Natural killer cell (primary cell): ENCODE measurements around the gene EEF2K. TPM values are rescaled to one million over a fixed set of nuclear protein-coding genes. Genes with fewer than 3 reads are reported as not detected.

Experiments used
- ATAC-seq, 3 donors: fragments of 150-1000 bp in 2 of 3; fragments of 200-7000 bp in 1 of 3; cut with Tn5 transposase; 1 replicate in 1 of 3; 2 replicates in 2 of 3; pipeline ENCODE4 v1.10.0; 2021; ENCODE audit warnings: mild to moderate bottlenecking in 2 of 3, moderate library complexity in 2 of 3
- DNase-seq, 2 donors: peaks; one replicate each; pipeline versions ENCODE4 v3.0.0 to v3.0.0-alpha.2; 2013 to 2021; ENCODE audit warnings: mixed read lengths in 1 of 2
- H3K27ac ChIP-seq: one replicate; pipeline ENCODE4 v1.5.1; 2013; ENCODE audit warnings: mild to moderate bottlenecking, low read length
- H3K27me3 ChIP-seq: one replicate; pipeline ENCODE4 v1.6.1; 2013; ENCODE audit warnings: low read length; ENCODE audit not compliant: control insufficient read depth, insufficient read depth
- H3K36me3 ChIP-seq: one replicate; pipeline ENCODE4 v1.6.1; 2013; ENCODE audit warnings: low read length; ENCODE audit not compliant: control insufficient read depth, insufficient read depth
- H3K4me1 ChIP-seq: one replicate; pipeline ENCODE4 v1.6.1; 2013; ENCODE audit warnings: low read length; ENCODE audit not compliant: control insufficient read depth, insufficient read depth
- H3K4me3 ChIP-seq: one replicate; pipeline ENCODE4 v1.5.1; 2013; ENCODE audit warnings: low read length
- H3K9me3 ChIP-seq: one replicate; pipeline ENCODE4 v1.6.1; 2013; ENCODE audit warnings: low read length; ENCODE audit not compliant: control insufficient read depth, insufficient read depth
- H3K27ac Mint-ChIP-seq, 2 donors: one replicate each; pipeline ENCODE4 v1.8.0; 2022; ENCODE audit warnings: mild to moderate bottlenecking in 2 of 2, mixed read lengths in 2 of 2, moderate library complexity in 1 of 2
- H3K27me3 Mint-ChIP-seq, 2 donors: one replicate each; pipeline ENCODE4 v1.8.0; 2022; ENCODE audit warnings: low read depth in 2 of 2, mixed read lengths in 2 of 2
- H3K36me3 Mint-ChIP-seq: one replicate; pipeline ENCODE4 v1.8.0; 2022; ENCODE audit warnings: mixed read lengths
- H3K4me1 Mint-ChIP-seq, 2 donors: one replicate each; pipeline ENCODE4 v1.8.0; 2022; ENCODE audit warnings: mixed read lengths in 2 of 2
- H3K4me3 Mint-ChIP-seq: one replicate; pipeline ENCODE4 v1.8.0; 2022; ENCODE audit warnings: mild to moderate bottlenecking, moderate library complexity, mixed read lengths
- H3K9me3 Mint-ChIP-seq, 2 donors: one replicate each; pipeline ENCODE4 v1.8.0; 2022; ENCODE audit warnings: mixed read lengths in 2 of 2
- WGBS: methylation state at CpG from one replicate; pipeline ENCODE4 v1.1.7; 2013; ENCODE audit warnings: missing lambda C conversion rate; ENCODE audit not compliant: insufficient coverage; 5-methylcytosine and 5-hydroxymethylcytosine counted together
- intact Hi-C: fragments of 100-400 bp; cut with micrococcal nuclease; formaldehyde crosslinking; loops from one replicate; pipeline ENCODE4 v1.14.2; 2022
- total RNA-seq, 4 donors: library from RNA; stranded (reverse); fragments of 120-200 nt in 1 of 4; gene quantifications; one replicate each; pipeline versions ENCODE4 v1.2.3 to v1.2.4, GENCODE V29; 2013 to 2022
- TF ChIP-seq, protein P1 (sequence below): fragments of 200-600 bp; IDR thresholded peaks from one replicate; pipeline ENCODE4 v1.8.0; 2022; ENCODE audit warnings: antibody characterized with exemption

Gene EEF2K
- total RNA-seq, 3 donors from 2014 or later (not counting 1 experiment from before 2014, with no cell fraction given), result 12.6 to 33.5 (median 22.9) TPM

DNA sequence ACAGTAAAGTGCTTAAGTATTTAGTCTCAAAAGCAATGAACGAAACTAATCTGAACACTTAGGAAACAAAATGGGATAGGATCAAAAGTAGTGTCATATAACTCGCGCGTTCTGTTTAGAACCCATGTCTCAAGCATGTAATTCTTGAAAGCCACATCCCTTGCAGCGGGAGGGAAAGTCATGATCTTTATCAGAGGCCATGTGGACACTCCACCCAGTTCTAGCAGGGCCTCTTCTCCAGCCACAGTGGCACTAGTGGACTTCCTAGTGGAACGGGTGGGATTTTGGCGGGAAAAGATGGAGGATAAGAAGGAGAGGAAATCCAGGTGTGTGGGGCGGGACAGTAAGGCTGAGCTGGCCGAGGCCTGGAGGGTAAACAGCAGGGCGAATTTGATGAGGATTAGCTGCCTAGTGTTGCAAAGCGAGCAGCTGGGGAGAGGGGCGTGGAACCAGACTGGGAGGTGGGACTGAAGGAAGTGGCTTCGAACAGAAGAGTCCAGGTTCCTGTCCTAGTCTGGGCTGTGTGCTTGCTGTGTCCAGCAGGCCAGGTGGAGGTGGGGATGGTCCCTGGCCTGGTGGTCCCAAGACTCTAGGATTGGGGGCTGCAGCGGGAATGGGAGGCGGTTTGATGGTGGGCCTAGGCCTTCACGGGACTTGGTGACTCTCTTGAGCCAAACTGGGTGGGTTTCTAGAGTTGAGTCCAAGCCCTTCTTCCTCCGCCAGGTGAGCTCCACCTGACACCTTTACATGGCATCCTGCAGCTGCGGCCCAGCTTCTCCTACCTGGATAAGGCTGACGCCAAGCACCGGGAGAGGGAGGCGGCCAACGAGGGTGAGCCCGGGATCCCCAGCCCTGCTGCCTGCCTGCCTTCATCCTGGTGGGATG, 107.1 kb downstream of the EEF2K start:
- Mint-ChIP-seq H3K27ac (peak overlapping the region in 1 of 2 donors; percentile 5), H3K9me3 (no peaks in the 10 kb centered on the region), H3K36me3 (no peaks in the 10 kb centered on the region), H3K4me3 (no peak overlapping the region), H3K27me3 (no peaks in the 10 kb centered on the region), H3K4me1 (peaks cover 0 to 6% of the 10 kb centered on the region in 2 donors)
- Histone ChIP-seq H3K27me3 (no peaks in the 10 kb centered on the region), H3K36me3 (peaks cover 71% of the 10 kb centered on the region), H3K27ac (no peak overlapping the region), H3K4me1 (no peaks in the 10 kb centered on the region), H3K4me3 (no peak overlapping the region), H3K9me3 (no peaks in the 10 kb centered on the region)
- 96% methylated on average over 23 of the region's 23 CpGs for WGBS
- DNase-seq, result no peak
- ATAC-seq, result no peak
- intact Hi-C loops, result no loop called here
- TF ChIP-seq, protein P1, sequence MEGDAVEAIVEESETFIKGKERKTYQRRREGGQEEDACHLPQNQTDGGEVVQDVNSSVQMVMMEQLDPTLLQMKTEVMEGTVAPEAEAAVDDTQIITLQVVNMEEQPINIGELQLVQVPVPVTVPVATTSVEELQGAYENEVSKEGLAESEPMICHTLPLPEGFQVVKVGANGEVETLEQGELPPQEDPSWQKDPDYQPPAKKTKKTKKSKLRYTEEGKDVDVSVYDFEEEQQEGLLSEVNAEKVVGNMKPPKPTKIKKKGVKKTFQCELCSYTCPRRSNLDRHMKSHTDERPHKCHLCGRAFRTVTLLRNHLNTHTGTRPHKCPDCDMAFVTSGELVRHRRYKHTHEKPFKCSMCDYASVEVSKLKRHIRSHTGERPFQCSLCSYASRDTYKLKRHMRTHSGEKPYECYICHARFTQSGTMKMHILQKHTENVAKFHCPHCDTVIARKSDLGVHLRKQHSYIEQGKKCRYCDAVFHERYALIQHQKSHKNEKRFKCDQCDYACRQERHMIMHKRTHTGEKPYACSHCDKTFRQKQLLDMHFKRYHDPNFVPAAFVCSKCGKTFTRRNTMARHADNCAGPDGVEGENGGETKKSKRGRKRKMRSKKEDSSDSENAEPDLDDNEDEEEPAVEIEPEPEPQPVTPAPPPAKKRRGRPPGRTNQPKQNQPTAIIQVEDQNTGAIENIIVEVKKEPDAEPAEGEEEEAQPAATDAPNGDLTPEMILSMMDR, result no peak

DNA sequence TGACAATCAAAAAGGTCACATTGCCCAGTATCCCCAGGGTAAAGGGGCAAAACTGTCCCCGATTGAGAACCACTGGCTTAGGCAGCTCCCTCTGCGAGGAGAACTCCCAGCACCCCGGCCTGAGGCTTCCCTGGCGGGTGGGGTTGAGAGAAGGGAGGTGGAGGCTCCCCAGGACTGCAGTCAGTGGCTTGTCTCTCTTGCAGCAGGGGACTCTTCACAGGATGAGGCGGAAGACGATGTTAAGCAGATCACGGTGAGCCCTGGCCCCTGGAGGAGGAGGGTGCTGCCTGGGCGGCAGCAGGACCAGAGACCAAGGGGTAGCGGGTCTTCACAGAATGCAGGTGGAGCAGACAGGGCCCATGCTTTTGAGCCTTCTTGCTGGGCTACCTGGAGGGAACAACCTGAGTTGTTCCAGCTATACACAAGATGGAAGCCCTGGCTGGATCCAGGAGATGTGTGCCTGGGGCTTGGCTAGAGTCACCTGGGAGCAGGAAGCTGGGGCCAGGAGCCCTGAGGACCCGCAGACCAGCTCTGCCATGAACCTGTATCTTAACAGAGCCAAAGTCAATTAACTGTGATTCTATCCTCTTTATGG, 107.9 kb downstream of the EEF2K start:
- Mint-ChIP-seq H3K4me1 (peaks cover 0 to 4% of the 10 kb centered on the region in 2 donors), H3K36me3 (no peaks in the 10 kb centered on the region), H3K27ac (no peak overlapping the region), H3K4me3 (no peak overlapping the region), H3K9me3 (no peaks in the 10 kb centered on the region), H3K27me3 (no peaks in the 10 kb centered on the region)
- Histone ChIP-seq H3K27me3 (no peaks in the 10 kb centered on the region), H3K27ac (no peak overlapping the region), H3K9me3 (no peaks in the 10 kb centered on the region), H3K36me3 (peaks cover 66% of the 10 kb centered on the region), H3K4me1 (no peaks in the 10 kb centered on the region), H3K4me3 (no peak overlapping the region)
- TF ChIP-seq, protein P1, result no peak
- WGBS, result 97% methylated on average over 10 of the region's 10 CpGs
- no peak for ATAC-seq
- intact Hi-C loops, result no loop called here
- DNase-seq, result no peak

DNA sequence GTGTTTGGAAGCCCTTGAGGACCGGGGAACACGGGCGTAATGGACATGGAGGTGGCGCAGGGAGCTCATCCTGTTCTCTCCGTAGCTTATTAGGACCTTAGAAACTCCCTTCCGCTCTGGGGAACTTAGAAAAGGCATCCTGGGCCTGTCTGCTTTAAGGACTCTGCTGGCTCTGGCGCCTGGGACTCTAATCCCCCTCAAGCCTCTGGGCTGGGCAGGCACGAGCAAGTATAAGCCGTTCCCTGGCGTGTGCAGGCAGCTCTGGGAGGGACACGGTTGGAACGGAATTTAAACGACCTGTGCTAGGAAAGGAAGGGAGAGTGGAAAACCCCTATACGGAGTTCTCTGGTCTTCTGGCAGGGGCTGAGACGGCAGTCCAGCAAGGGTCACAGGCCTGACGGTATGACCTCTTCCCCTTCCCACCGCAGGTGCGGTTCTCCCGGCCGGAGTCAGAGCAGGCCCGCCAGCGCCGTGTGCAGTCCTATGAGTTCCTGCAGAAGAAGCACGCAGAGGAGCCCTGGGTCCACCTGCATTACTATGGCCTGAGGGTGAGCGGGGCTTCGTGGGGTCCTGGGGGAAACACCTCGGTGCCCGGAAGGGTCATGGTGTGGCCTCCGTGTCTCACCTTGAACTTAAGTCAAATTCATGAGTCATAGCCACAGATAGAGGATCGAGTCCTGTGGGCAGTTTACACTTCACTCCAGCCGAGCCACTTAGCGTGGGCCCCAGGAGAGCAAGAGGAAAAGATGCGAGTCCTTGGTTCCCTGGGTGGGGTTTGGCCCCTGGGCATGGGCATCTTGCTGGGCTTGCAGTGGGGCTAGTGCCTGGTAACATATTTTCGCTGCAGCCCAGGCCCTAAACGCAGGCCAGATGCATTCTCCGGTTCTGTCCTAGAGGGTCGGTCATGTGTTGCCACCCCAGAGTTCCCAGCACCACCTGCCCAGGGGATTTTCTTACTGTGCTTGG, 108.9 kb downstream of the EEF2K start:
- ATAC-seq, result no peak
- WGBS, result 96% methylated on average over 37 of the region's 37 CpGs
- Histone ChIP-seq H3K4me1 (no peaks in the 10 kb centered on the region), H3K36me3 (peaks cover 61% of the 10 kb centered on the region), H3K27me3 (no peaks in the 10 kb centered on the region), H3K27ac (no peak overlapping the region), H3K4me3 (no peak overlapping the region), H3K9me3 (no peaks in the 10 kb centered on the region)
- intact Hi-C loops, result no loop called here
- Mint-ChIP-seq H3K4me1 (peaks cover 0 to 4% of the 10 kb centered on the region in 2 donors), H3K27ac (no peak overlapping the region), H3K27me3 (no peaks in the 10 kb centered on the region), H3K9me3 (no peaks in the 10 kb centered on the region), H3K4me3 (no peak overlapping the region), H3K36me3 (no peaks in the 10 kb centered on the region)
- peak in 1 of 2 donors; percentile 11 for DNase-seq
- TF ChIP-seq, protein P1, result no peak
